ENCODE measurements around the gene VDR.
"Not testable (repeated sequence)": the region's sequence is repeated elsewhere in the genome, so short reads cannot be mapped to it uniquely, and the experiment has no call there.

VDR gene

GRCh38 chr12:47823422-47824086 lies 81.2 kb downstream of the VDR start:
- DNase-seq: no peak

- no peak for DNase-seq
Observed at GRCh38 chr12:47822863-47823262, 81.9 kb downstream of the VDR start.

GRCh38 chr12:47822401-47822800 lies 82.4 kb downstream of the VDR start:
- no peak for DNase-seq

GRCh38 chr12:47821346-47821706 lies 83.5 kb downstream of the VDR start:
- DNase-seq: no peak

GRCh38 chr12:47820631-47821345 lies 84.0 kb downstream of the VDR start:
- DNase-seq: no peak

- peak; percentile 45 for DNase-seq
Observed at GRCh38 chr12:47819896-47820630, 84.7 kb downstream of the VDR start, which contains the start of gene HDAC7. Gene HDAC7, minus strand, starts transcription at chr12:47819903. Its CDS starts 118 bp downstream, at chr12:47819785.

GRCh38 chr12:47819138-47819895 lies 85.5 kb downstream of the VDR start:
- peak; percentile 18 for DNase-seq

GRCh38 chr12:47818467-47819137 lies 86.2 kb downstream of the VDR start:
- no peak for DNase-seq

GRCh38 chr12:47818007-47818376 lies 86.8 kb downstream of the VDR start:
- no peak for DNase-seq

- no peak for DNase-seq
Observed at GRCh38 chr12:47817272-47818006, 87.4 kb downstream of the VDR start.

- DNase-seq: no peak
Observed at GRCh38 chr12:47816403-47817271, 88.2 kb downstream of the VDR start.

- not testable (repeated sequence) for DNase-seq
Observed at GRCh38 chr12:47815447-47815846, 89.3 kb downstream of the VDR start.

GRCh38 chr12:47814539-47815170 lies 90.1 kb downstream of the VDR start:
- no peak for DNase-seq

- no peak for DNase-seq
Observed at GRCh38 chr12:47813511-47814196, 91.1 kb downstream of the VDR start.

GRCh38 chr12:47812797-47813510 lies 91.8 kb downstream of the VDR start:
- DNase-seq: no peak

GRCh38 chr12:47811581-47812484 lies 93.0 kb downstream of the VDR start:
- DNase-seq: no peak

- DNase-seq: no peak
Observed at GRCh38 chr12:47811072-47811396, 93.8 kb downstream of the VDR start.

GRCh38 chr12:47809518-47809917 lies 95.3 kb downstream of the VDR start:
- not testable (repeated sequence) for DNase-seq

All from NCI-H1105 (cell line).